Activated naive CD4-positive, alpha-beta T cell treated with anti-CD3 and anti-CD28 coated beads, Interleukin-2, amount 50 U/mL, for 24 hours (primary cell): ENCODE measurements around the gene SUCLA2.
"Not testable (repeated sequence)": the region's sequence is repeated elsewhere in the genome, so short reads cannot be mapped to it uniquely, and the experiment has no call there.

Source experiments
- H3K27ac Mint-ChIP-seq: one replicate; pipeline ENCODE4 v1.8.0; 2021; ENCODE audit warnings: mild to moderate bottlenecking, mixed read lengths
- H3K27me3 Mint-ChIP-seq: one replicate; pipeline ENCODE4 v1.8.0; 2021; ENCODE audit warnings: mixed read lengths
- H3K36me3 Mint-ChIP-seq: one replicate; pipeline ENCODE4 v1.8.0; 2021; ENCODE audit warnings: mixed read lengths
- H3K4me1 Mint-ChIP-seq: one replicate; pipeline ENCODE4 v1.8.0; 2021; ENCODE audit warnings: mixed read lengths
- H3K4me3 Mint-ChIP-seq: one replicate; pipeline ENCODE4 v1.8.0; 2021; ENCODE audit warnings: mild to moderate bottlenecking, mixed read lengths
- H3K9me3 Mint-ChIP-seq: one replicate; pipeline ENCODE4 v1.8.0; 2021; ENCODE audit warnings: mixed read lengths

SUCLA2 gene

DNA sequence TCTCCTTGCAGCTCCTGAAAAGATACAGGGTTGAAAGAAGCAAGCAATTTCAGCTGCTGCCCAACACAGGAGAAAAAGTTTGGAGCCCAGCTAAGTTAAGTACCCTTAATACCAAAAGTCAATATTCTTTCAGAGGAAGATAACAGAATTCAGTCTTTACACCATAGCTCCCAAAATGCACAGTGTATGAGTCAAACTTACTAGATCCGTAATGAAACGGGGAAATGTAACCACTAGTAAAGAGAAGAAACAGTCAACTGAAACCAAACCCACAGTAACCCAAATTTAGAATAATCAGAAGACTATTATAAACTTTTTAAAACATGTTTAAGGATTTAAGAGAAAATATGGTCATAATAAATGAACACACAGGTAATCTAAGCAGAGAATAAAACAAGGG is 45.2 kb downstream of the SUCLA2 start:
- Mint-ChIP-seq H3K9me3 (peaks cover 17% of the 10 kb centered on the region), H3K27ac (no peak overlapping the region), H3K4me1 (peaks cover 7% of the 10 kb centered on the region), H3K27me3 (no peaks in the 10 kb centered on the region), H3K36me3 (peaks cover 71% of the 10 kb centered on the region), H3K4me3 (no peak overlapping the region)

DNA sequence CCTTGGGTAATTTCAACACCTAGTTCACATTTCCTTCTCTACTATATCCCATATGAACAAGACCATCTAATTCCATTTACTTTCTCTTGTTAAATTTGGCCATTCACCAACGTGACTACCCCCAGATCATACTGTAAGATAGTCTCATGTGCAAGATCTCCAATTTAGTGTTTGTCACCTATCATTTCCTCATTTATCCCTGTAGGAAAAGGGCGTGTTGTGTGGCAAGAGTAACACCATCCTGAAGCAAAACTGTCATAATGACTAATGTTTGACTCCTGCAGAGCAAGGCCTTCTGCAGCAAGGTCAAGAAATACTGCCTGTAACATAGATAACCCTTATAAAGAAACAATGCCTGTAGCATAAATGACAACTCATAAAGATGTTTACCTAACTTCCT is 51.3 kb downstream of the SUCLA2 start:
- H3K27ac Mint-ChIP-seq: no peak overlapping the region
- no peak overlapping the region for H3K4me3 Mint-ChIP-seq
- H3K4me1 Mint-ChIP-seq: peaks cover 7% of the 10 kb centered on the region
- H3K9me3 Mint-ChIP-seq: no peaks in the 10 kb centered on the region
- H3K36me3 Mint-ChIP-seq: peaks cover 40% of the 10 kb centered on the region
- no peaks in the 10 kb centered on the region for H3K27me3 Mint-ChIP-seq

DNA sequence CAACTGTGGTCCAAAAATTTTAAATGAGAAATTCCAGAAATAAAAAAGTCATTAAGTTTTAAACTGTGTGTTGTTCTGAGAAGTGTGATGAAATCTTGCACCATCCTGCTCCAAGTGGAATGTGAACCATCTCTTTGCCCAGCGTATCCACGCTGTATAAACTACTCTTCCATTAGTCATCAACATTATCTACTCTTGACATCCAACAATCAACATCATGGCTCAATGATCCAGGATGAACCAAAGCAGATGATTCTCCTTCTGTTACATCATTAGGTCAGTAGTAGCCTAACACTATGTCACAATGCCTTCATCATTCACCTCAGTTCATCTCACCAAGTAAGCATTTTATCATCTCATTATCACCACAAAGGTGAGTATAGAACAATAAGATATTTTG is 55.3 kb downstream of the SUCLA2 start:
- Mint-ChIP-seq H3K36me3 (peaks cover 34% of the 10 kb centered on the region), H3K27me3 (no peaks in the 10 kb centered on the region), H3K9me3 (no peaks in the 10 kb centered on the region), H3K4me3 (no peak overlapping the region), H3K27ac (no peak overlapping the region), H3K4me1 (no peaks in the 10 kb centered on the region)

DNA sequence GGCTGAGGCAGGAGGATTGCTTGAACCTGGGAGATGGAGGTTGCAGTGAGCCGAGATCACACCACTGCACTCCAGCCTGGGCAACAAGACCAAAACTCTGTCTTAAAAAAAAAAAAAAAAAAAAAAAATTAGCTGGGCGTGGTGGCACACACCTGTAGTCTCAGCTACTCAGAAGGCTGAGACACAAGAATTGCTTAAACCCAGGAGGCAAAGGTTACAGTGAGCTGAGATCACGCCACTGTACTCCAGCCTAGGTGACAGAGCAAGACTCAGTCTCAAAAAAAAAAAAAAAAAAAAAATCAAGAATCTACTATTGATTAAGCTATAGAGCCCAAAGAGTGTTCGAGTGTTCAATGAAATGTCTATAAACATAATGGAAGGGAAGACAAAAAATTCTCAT is 55.9 kb downstream of the SUCLA2 start:
- H3K27me3 Mint-ChIP-seq, H3K27ac Mint-ChIP-seq, H3K9me3 Mint-ChIP-seq, H3K4me3 Mint-ChIP-seq, H3K4me1 Mint-ChIP-seq: not testable (repeated sequence)
- H3K36me3 Mint-ChIP-seq: peaks cover 34% of the 10 kb centered on the region

DNA sequence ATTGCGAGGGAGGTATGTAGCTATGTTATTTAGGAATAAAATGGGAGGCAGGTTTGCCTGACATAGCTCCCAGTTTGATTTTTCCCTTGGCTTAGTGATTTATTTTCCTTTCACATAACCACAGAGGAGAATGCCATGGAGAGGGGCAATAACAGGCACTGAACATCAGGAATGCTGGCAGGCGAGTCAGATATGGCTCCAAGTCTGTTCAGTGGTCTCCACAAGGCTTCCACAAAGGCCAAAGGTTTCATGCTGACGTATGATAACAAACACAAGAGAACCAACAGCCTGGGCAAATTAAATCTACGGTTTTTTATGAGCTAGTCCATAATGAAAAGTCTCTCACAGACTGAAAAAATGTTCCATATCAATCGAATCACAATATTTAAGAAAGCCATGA is 66.7 kb downstream of the SUCLA2 start:
- Mint-ChIP-seq H3K27me3 (no peaks in the 10 kb centered on the region), H3K4me3 (no peak overlapping the region), H3K36me3 (peaks cover 19% of the 10 kb centered on the region), H3K4me1 (no peaks in the 10 kb centered on the region), H3K9me3 (no peaks in the 10 kb centered on the region), H3K27ac (no peak overlapping the region)

DNA sequence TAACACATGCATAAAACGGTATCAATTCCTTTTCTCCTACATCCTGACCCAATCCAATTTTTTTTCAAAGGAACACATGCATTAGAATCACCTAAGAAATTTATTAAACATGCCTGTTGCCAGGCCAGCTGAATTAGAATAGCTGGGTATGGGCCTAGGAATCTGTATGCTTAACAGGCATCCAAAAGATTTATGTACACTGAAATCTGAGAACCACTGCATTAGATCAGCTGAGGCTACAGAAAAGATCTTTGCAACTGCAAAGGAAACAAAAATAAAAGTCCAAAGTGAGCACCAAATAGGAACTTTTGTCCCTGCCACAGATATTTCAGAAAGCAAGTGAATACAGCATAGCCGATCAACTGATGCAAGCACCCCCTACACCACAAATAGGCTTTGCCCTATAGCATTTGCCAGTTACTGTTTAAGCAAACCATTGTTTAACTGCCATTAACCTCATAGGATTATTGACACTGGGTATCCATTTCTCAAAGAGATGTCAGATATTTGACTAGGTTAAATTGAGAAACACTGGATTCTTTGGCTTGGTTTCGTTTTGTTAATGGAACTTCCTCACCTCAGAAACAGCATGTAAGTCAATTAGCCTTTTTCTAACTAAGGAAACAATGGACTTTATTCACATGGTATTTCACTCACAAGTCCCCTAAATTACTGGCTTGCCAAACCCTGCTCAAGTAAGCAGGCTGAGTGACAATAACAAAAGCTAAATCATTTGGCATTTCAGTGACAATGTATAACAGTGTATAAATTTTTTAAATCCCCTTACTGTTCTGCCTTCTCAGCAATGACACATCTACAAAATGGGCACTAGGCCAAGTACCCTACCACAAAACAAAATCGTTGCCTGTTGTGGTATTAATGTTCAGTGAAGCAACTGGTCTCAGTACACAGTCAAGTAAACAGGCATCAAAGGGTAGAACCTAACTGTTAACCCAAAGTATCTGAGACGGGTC is 67.8 kb downstream of the SUCLA2 start:
- no peaks in the 10 kb centered on the region for H3K4me1 Mint-ChIP-seq
- H3K27me3 Mint-ChIP-seq: no peaks in the 10 kb centered on the region
- no peaks in the 10 kb centered on the region for H3K9me3 Mint-ChIP-seq
- H3K36me3 Mint-ChIP-seq: peaks cover 14% of the 10 kb centered on the region
- H3K4me3 Mint-ChIP-seq: no peak overlapping the region
- no peak overlapping the region for H3K27ac Mint-ChIP-seq

DNA sequence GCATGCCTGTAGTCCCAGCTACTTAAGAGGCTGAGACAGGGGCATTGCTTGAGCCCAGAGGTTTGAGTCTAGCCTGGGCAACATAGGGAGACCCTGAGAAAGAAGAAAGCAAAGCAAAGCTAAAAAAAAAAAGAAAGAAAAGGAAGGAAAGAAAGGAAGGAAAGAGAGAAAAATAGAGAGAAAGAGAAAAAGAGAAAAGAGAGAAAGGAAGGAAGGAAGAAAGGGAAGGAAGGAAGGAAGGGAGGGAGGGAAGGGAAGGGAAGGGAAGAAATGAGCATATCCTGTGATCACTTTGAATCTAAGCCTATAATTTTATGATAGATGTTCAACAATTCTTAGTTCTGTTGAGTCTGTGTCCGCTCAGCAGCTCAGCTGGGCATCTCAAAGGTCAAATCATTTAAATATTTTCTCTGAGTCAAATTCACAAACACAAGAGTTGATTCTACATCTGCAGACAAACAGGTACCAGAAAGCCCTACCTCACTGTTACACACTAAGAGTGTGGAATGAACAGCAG is 70.4 kb downstream of the SUCLA2 start:
- H3K27me3 Mint-ChIP-seq: no peaks in the 10 kb centered on the region
- H3K27ac Mint-ChIP-seq: no peak overlapping the region
- no peaks in the 10 kb centered on the region for H3K4me1 Mint-ChIP-seq
- H3K4me3 Mint-ChIP-seq: no peak overlapping the region
- H3K36me3 Mint-ChIP-seq: peaks cover 5% of the 10 kb centered on the region
- H3K9me3 Mint-ChIP-seq: no peaks in the 10 kb centered on the region

DNA sequence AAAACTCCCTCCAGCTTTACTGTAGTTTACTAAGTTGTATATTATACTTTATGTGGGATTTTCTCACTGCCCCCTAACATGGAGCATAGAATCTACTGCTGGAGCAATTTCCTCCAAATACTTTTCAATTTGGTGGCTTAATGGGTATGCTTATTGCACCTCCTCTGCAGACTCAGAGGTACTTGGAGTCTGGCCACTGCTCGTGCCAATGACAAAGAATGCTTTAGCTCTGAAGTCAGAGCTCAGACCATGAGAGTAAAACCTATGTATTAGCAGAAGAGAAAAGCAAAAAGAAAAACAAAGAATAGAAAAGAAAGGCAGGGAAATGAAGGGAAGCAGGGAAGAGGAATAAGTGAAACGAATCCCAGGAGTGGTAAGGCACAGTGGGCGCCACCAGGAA is 71.9 kb downstream of the SUCLA2 start:
- Mint-ChIP-seq H3K27me3 (no peaks in the 10 kb centered on the region), H3K27ac (no peak overlapping the region), H3K36me3 (peaks cover 5% of the 10 kb centered on the region), H3K9me3 (no peaks in the 10 kb centered on the region), H3K4me1 (no peaks in the 10 kb centered on the region), H3K4me3 (no peak overlapping the region)

DNA sequence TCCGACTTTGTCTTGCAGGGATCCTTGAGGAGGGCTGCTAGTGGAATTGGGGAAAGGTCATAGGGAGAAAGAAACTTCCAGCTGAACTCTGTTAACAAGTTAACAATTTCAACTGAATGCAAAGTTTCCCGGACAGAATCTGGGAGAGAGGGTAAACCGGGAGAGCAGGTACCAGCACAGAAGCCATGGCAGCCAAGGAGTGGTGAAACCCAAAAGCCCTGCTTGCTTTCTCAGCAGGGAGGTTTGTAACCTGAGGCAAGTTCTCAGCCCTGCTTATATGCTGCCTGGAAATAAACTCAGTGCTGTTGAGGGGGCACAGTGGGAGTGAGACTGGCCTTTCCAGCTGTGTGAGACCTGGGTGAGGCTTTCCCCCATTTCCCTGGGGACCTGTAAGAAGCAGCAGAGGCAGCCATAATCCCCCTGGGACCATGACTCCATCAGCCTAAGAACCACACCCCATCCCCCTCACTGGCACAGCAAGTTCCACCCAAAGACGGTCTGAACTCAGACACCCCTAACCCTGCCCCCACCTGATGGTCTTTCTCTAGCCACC is 84.0 kb downstream of the SUCLA2 start:
- no peak overlapping the region for H3K4me3 Mint-ChIP-seq
- no peak overlapping the region for H3K27ac Mint-ChIP-seq
- H3K36me3 Mint-ChIP-seq: peaks cover 34% of the 10 kb centered on the region
- H3K4me1 Mint-ChIP-seq: no peaks in the 10 kb centered on the region
- no peaks in the 10 kb centered on the region for H3K27me3 Mint-ChIP-seq
- peaks cover 15% of the 10 kb centered on the region for H3K9me3 Mint-ChIP-seq

DNA sequence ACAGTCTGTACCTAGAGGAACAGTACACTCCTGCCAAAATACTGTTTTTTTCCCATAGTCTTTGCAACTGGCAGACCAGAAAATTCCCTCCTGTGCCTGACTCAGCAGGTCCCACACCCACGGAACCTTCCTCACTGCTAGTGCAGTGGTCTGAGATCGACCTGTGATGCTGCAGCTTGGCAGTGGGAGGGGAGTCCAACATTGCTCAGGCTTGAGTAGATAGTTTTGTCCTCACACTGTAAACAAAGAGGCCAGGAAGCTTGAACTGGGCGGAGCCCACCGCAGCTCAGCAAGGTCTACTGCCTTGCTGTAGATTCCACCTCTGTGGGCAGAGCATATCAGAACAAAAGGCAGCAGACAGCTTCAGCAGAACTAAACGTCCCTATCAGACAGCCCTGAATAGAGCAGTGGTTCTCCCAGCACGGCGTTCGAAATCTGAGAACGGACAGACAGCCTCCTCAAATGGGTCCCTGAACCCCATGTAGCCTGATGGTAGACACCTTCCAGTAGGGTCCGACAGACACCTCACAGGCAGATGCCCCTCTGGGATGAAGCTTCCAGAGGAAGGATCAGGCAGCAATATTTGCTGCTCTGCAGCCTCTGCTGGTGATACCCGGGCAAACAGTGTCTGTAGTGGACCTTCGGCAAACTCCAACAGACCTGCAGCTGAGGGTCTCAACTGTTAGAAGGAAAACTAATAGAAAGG is 92.7 kb downstream of the SUCLA2 start:
- Mint-ChIP-seq H3K27me3 (no peaks in the 10 kb centered on the region), H3K9me3 (peaks cover 13% of the 10 kb centered on the region), H3K36me3 (peaks cover 30% of the 10 kb centered on the region), H3K27ac (no peak overlapping the region), H3K4me3 (no peak overlapping the region), H3K4me1 (no peaks in the 10 kb centered on the region)

DNA sequence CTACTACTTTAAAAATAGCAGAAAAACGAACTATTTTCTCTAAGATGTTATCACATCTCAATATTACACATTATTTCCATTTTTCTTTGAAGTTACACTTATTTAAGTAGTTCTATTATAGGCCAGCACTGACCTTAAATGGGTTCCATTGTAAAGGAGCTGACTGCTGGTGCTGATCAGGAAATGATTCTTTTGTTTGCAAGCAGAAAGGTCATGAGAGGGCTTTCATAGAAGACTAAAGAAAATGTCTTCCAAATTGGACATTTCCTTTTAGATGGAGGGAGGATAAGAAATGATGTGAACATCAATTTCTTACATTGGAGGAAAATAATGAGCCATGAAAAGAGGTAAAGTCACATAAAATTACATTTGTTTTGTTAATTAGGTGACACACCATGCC is 96.2 kb downstream of the SUCLA2 start:
- Mint-ChIP-seq H3K36me3 (peaks cover 29% of the 10 kb centered on the region), H3K27me3 (no peaks in the 10 kb centered on the region), H3K4me1 (no peaks in the 10 kb centered on the region), H3K9me3 (no peaks in the 10 kb centered on the region), H3K4me3 (no peak overlapping the region), H3K27ac (peak overlapping the region; percentile 41)

DNA sequence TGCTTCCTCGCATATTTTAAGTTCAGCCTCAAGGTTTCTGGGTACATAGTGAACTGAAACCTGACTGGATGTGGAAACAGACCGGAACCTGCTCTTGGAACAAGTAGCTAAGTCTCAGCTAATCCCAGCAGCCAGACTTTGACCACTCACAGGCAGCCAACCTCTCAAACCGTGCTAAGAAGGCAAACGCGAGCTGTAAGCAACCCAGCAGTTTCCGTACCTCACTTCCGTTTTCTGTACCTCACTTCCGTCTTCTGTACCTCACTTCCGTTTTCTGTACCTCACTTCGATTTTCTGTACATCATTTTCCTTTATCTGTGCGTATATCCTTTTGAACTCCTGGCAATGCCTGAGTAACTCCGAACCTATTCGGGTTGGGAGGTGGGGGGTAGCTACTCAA is 96.8 kb downstream of the SUCLA2 start:
- Mint-ChIP-seq H3K36me3 (peaks cover 31% of the 10 kb centered on the region), H3K9me3 (no peaks in the 10 kb centered on the region), H3K27ac (no peak overlapping the region), H3K27me3 (no peaks in the 10 kb centered on the region), H3K4me1 (no peaks in the 10 kb centered on the region), H3K4me3 (no peak overlapping the region)

DNA sequence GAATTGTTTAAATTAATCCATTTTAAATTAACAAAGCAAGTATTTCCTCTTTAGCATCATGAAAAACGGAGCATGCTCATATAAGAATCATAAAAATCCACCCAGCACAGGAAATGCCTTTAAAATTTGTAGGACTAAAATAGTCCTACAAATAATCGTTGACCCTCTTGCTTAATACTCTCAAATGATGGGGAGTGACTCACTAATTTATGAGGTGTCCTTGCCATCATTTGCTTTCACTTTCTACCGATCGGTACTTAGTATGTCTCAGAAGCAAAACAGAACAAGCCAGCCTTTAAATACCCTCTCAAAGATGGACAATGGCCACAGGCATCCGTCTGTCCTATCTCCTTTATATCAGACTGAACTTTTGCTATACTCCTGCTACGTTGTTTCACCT is 97.2 kb downstream of the SUCLA2 start:
- H3K27ac Mint-ChIP-seq: no peak overlapping the region
- H3K4me3 Mint-ChIP-seq: no peak overlapping the region
- no peaks in the 10 kb centered on the region for H3K4me1 Mint-ChIP-seq
- no peaks in the 10 kb centered on the region for H3K27me3 Mint-ChIP-seq
- H3K36me3 Mint-ChIP-seq: peaks cover 32% of the 10 kb centered on the region
- H3K9me3 Mint-ChIP-seq: no peaks in the 10 kb centered on the region

DNA sequence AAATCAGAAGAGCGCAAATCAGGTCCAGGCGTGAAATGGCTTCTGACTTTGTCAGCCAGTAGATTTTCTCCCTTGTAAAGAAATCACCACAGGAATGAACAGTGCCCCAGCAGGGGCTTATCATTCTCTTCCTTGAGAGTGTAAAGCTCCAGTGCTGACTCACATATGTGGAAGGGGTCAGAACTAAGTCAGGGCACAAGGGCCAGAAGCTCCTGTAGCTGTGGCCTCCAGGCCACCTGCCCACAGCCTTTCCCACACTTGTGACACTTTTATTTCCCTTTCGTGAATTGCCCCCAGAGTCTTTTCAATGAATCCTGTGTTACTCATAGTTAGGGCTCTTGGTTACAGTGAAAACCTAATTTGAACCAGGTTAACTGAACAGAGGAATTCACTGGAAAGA is 99.6 kb downstream of the SUCLA2 start:
- H3K4me1 Mint-ChIP-seq: no peaks in the 10 kb centered on the region
- H3K36me3 Mint-ChIP-seq: peaks cover 29% of the 10 kb centered on the region
- H3K27me3 Mint-ChIP-seq: no peaks in the 10 kb centered on the region
- no peak overlapping the region for H3K4me3 Mint-ChIP-seq
- no peak overlapping the region for H3K27ac Mint-ChIP-seq
- H3K9me3 Mint-ChIP-seq: no peaks in the 10 kb centered on the region

DNA sequence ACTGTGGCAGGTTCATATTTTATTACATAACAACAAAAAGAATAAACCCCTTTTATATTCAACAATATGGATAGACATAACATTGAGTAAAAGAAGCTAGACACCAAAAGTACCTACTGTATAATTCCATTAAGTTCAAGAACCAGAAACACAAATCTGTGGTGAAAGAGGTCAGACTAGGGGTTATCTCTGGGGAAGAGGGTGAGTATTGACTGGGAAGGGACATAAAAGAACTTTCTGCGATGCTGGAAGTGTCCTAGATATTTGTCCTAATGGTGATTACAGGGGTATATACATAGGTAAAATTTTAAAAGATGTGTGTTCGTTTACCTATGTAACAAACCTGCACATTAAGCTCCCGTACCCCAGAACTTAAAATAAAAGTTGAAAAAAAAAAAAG is 103.0 kb downstream of the SUCLA2 start:
- H3K27me3 Mint-ChIP-seq: no peaks in the 10 kb centered on the region
- H3K36me3 Mint-ChIP-seq: peaks cover 17% of the 10 kb centered on the region
- peaks cover 5% of the 10 kb centered on the region for H3K4me1 Mint-ChIP-seq
- H3K9me3 Mint-ChIP-seq: no peaks in the 10 kb centered on the region
- H3K27ac Mint-ChIP-seq: no peak overlapping the region
- H3K4me3 Mint-ChIP-seq: no peak overlapping the region
